SK-N-MC (cell line): ENCODE results near the gene SLC25A45.

Experiments used
- FOXP2 ChIP-seq: optimal IDR thresholded peaks from 2 replicates; pipeline ENCODE3; 2011; ENCODE audit warnings: mild to moderate bottlenecking, moderate library complexity; ENCODE audit not compliant: insufficient read depth; ENCODE audit errors: extremely low read length, control extremely low read depth
- POLR2AphosphoS5 ChIP-seq: IDR thresholded peaks from 2 replicates; pipeline ENCODE4 v1.6.1; 2012; ENCODE audit warnings: mild to moderate bottlenecking, low read depth, low read length, borderline replicate concordance

DNA sequence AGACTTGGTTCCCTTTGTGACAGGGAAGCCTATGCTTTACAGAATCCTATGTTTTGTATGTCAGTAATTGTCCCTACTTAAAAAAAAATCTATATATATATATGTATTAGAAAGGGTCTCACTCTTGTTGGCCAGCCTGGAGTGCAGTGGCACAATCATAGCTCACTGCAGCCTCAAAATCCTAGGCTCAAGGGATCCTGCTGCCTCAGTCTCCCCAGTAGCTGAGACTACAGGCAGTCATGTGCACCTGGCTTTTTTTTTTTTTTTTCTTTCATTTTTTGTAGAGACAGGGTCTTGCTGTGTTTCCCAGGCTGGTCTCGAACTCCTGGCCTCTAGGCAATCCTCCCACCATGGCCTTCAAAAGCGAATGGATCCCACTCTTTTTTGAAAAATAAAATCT, 38.1 kb upstream of the SLC25A45 start:
- TF ChIP-seq FOXP2, result no peak
- TF ChIP-seq POLR2AphosphoS5, result no peak
